SK-N-SH (cell line): ENCODE data around the gene CDHR3. TPM values are rescaled to one million over a fixed set of nuclear protein-coding genes. Genes with fewer than 3 reads are reported as not detected.

Experiments
- CTCF ChIA-PET: fragments of 300-600, 350-600 bp; formaldehyde crosslinking; extraction: SDS; loops from one replicate; lab custom pipeline; 2021; lab: Yijun Ruan, JAX
- POLR2A ChIA-PET: fragments of 350-600 bp; sonication (Branson Sonifier 250); formaldehyde crosslinking; extraction: SDS; loops from one replicate; lab custom pipeline; 2020; ENCODE audit warnings: antibody characterized with exemption, inconsistent platforms; lab: Yijun Ruan, JAX
- DNase-seq: peaks from one replicate; pipeline ENCODE4 v3.0.0; 2012
- H2AFZ ChIP-seq: fragments of 200-600 bp; sonication (generic); 2 replicates; pipeline ENCODE4 v1.8.1; 2016; ENCODE audit warnings: antibody characterized with exemption, mild to moderate bottlenecking, low read depth
- H3F3A ChIP-seq: fragments of 200-600 bp; sonication (generic); replicated peaks from 2 replicates; pipeline ENCODE3; 2016; ENCODE audit warnings: antibody characterized with exemption, mild to moderate bottlenecking; ENCODE audit not compliant: insufficient read depth
- H3K27ac ChIP-seq, 2 experiments: fragments of 200-500 bp in 1 of 2; fragments of 200-600 bp in 1 of 2; sonication (Bioruptor generic) in 1 of 2; sonication (generic), shearing (Covaris generic) in 1 of 2; 2 replicates each; pipeline versions ENCODE4 v1.5.1 to v1.6.1; 2014 to 2016; ENCODE audit warnings: low read depth in 2 of 2, inconsistent platforms in 1 of 2, low read length in 1 of 2, mild to moderate bottlenecking in 1 of 2, mixed read lengths in 1 of 2
- H3K27me3 ChIP-seq: fragments of 200-600 bp; sonication (generic), shearing (Covaris generic); 2 replicates; pipeline ENCODE4 v1.6.1; 2016; ENCODE audit warnings: mixed run types; ENCODE audit not compliant: insufficient read depth
- H3K36me3 ChIP-seq, 2 experiments: fragments of 200-500 bp in 1 of 2; fragments of 200-600 bp in 1 of 2; sonication (Bioruptor generic) in 1 of 2; sonication (generic) in 1 of 2; replicated peaks in 1 of 2; 2 replicates each; pipeline versions ENCODE3 to v1.5.1; 2014 to 2016; ENCODE audit warnings: low read length in 1 of 2, mild to moderate bottlenecking in 1 of 2; ENCODE audit not compliant: insufficient read depth in 2 of 2, control insufficient read depth in 1 of 2
- H3K4me1 ChIP-seq, 2 experiments: fragments of 200-500 bp in 1 of 2; fragments of 200-600 bp in 1 of 2; sonication (Bioruptor generic) in 1 of 2; sonication (generic), shearing (Covaris generic) in 1 of 2; 2 replicates each; pipeline versions ENCODE4 v1.5.1 to v1.6.1; 2014 to 2016; ENCODE audit warnings: low read depth in 1 of 2, low read length in 1 of 2, mixed run types in 1 of 2; ENCODE audit not compliant: insufficient read depth in 2 of 2, control insufficient read depth in 1 of 2
- H3K4me2 ChIP-seq: fragments of 200-600 bp; sonication (generic), shearing (Covaris generic); 2 replicates; pipeline ENCODE4 v1.6.1; 2017; ENCODE audit warnings: mixed run types
- H3K4me3 ChIP-seq, 2 experiments: fragments of 200-500 bp in 1 of 2; fragments of 200-600 bp in 1 of 2; sonication (Bioruptor generic) in 1 of 2; sonication (generic), shearing (Covaris generic) in 1 of 2; 2 replicates each; pipeline versions ENCODE4 v1.5.1 to v1.8.1; 2014 to 2016; ENCODE audit warnings: low read depth in 2 of 2, inconsistent platforms in 1 of 2, low read length in 1 of 2, mild to moderate bottlenecking in 1 of 2, mixed read lengths in 1 of 2, moderate library complexity in 1 of 2
- H3K79me2 ChIP-seq: fragments of 200-600 bp; sonication (generic); 2 replicates; pipeline ENCODE4 v1.8.1; 2017; ENCODE audit warnings: mild to moderate bottlenecking; ENCODE audit not compliant: insufficient read depth
- H3K9ac ChIP-seq: fragments of 200-600 bp; sonication (generic); 2 replicates; pipeline ENCODE4 v1.6.1; 2017; ENCODE audit warnings: mixed run types
- H3K9me2 ChIP-seq: fragments of 200-600 bp; sonication (generic); 2 replicates; pipeline ENCODE4 v1.6.1; 2017; ENCODE audit warnings: mixed run types
- H3K9me3 ChIP-seq: fragments of 200-600 bp; sonication (generic); 2 replicates; pipeline ENCODE4 v1.6.1; 2017; ENCODE audit warnings: mixed run types, mild to moderate bottlenecking, moderate library complexity
- H4K20me1 ChIP-seq: fragments of 200-600 bp; sonication (generic); 2 replicates; pipeline ENCODE4 v1.6.1; 2017; ENCODE audit warnings: mild to moderate bottlenecking, mixed run types; ENCODE audit not compliant: insufficient read depth
- CHD2 ChIP-seq: fragments of 150-350 bp; IDR thresholded peaks from 2 replicates; pipeline ENCODE4 v1.6.1; 2018; ENCODE audit warnings: low read length; ENCODE audit not compliant: partially characterized antibody
- ELF1 ChIP-seq: IDR thresholded peaks from 2 replicates; pipeline ENCODE4 v1.4.0; 2012
- EP300 ChIP-seq, 2 experiments: IDR thresholded peaks; 2 replicates each; pipeline versions ENCODE4 v1.4.0 to v1.6.1; 2012; ENCODE audit warnings: borderline replicate concordance in 1 of 2, low read depth in 1 of 2, low read length in 1 of 2
- FOSL2 ChIP-seq: IDR thresholded peaks from 2 replicates; pipeline ENCODE4 v1.4.0; 2012; ENCODE audit warnings: low read depth, mild to moderate bottlenecking, moderate library complexity, borderline replicate concordance
- GABPA ChIP-seq: IDR thresholded peaks from 2 replicates; pipeline ENCODE4 v1.4.0; 2012; ENCODE audit warnings: low read depth, mild to moderate bottlenecking
- JUND ChIP-seq: IDR thresholded peaks from 2 replicates; pipeline ENCODE4 v1.4.0; 2012
- MXI1 ChIP-seq: IDR thresholded peaks from 2 replicates; pipeline ENCODE4 v1.6.1; 2012; ENCODE audit warnings: mild to moderate bottlenecking, low read depth, low read length, improper control_type of control experiment
- NRF1 ChIP-seq: IDR thresholded peaks from 2 replicates; pipeline ENCODE4 v1.6.1; 2012; ENCODE audit warnings: low read depth, mild to moderate bottlenecking, low read length
- POLR2AphosphoS5 ChIP-seq: IDR thresholded peaks from 2 replicates; pipeline ENCODE4 v1.6.1; 2012; ENCODE audit warnings: low read depth, low read length
- RCOR1 ChIP-seq: fragments of 150-350 bp; IDR thresholded peaks from 2 replicates; pipeline ENCODE4 v1.6.1; 2017; ENCODE audit warnings: antibody characterized with exemption, low read length
- REST ChIP-seq: IDR thresholded peaks from 2 replicates; pipeline ENCODE4 v1.6.1; 2012; ENCODE audit warnings: mild to moderate bottlenecking, low read depth, low read length, moderate library complexity
- RFX5 ChIP-seq: IDR thresholded peaks from 2 replicates; pipeline ENCODE4 v1.6.1; 2012; ENCODE audit warnings: mild to moderate bottlenecking, improper control_type of control experiment, low read length
- SIN3A ChIP-seq: IDR thresholded peaks from 2 replicates; pipeline ENCODE4 v1.6.1; 2012; ENCODE audit warnings: low read depth, mild to moderate bottlenecking, low read length, moderate library complexity, borderline replicate concordance
- TCF12 ChIP-seq: IDR thresholded peaks from 2 replicates; pipeline ENCODE4 v1.4.0; 2012
- TEAD4 ChIP-seq: IDR thresholded peaks from 2 replicates; pipeline ENCODE4 v1.4.0; 2012; ENCODE audit warnings: mild to moderate bottlenecking, borderline replicate concordance; ENCODE audit not compliant: insufficient read depth
- USF2 ChIP-seq: fragments of 150-350 bp; IDR thresholded peaks from 2 replicates; pipeline ENCODE4 v1.6.1; 2017; ENCODE audit warnings: antibody characterized with exemption, low read length, low read depth, borderline replicate concordance
- YY1 ChIP-seq: IDR thresholded peaks from 2 replicates; pipeline ENCODE4 v1.4.0; 2012; ENCODE audit warnings: low read depth, mild to moderate bottlenecking
- WGBS: methylation state at CpG from one replicate; pipeline ENCODE4 v1.1.6; 2017; ENCODE audit warnings: low lambda C conversion rate; 5-methylcytosine and 5-hydroxymethylcytosine counted together
- polyA plus RNA-seq, 3 experiments: library from polyadenylated mRNA; depleted of rRNA; stranded (reverse); fragments of >200 nt; gene quantifications; 2 replicates each; pipeline ENCODE4 v1.2.3, GENCODE V29; 2012
- TF ChIP-seq, protein P1 (sequence below): fragments of 200-600 bp; sonication (generic); IDR thresholded peaks from 2 replicates; pipeline ENCODE4 v1.6.1; 2017; ENCODE audit warnings: antibody characterized with exemption, mild to moderate bottlenecking, moderate library complexity
- TF ChIP-seq, protein P2 (sequence below): IDR thresholded peaks from 2 replicates; pipeline ENCODE4; 2012
- TF ChIP-seq, protein P3 (sequence below): fragments of 150-350 bp; IDR thresholded peaks from 2 replicates; pipeline ENCODE4 v1.6.1; 2016; ENCODE audit warnings: mild to moderate bottlenecking, low read depth, low read length

CDHR3 gene
- polyA plus RNA-seq, 1 of the 3 experiments (the other 2 are of a cell fraction): 7.5 TPM

DNA sequence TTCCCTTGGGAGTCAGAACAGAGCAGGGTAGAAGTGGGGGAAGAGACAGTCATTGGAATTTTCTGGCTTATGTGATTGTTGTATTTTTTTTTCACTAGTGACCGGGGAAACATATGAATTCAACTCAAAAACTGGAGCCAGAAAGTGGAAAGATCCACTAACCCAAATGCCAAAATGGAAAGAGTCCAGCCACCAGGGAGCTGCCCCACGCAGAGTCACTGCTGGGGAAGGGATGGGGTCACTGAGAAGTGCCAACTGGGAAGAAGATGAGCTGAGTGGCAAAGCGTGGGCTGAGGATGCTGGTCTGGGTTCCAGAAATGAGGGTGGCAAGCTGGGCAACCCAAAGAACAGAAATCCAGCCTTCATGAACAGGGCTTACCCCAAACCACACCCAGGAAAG lies 69.2 kb downstream of the CDHR3 start:
- no peak overlapping the region for H2AFZ ChIP-seq
- no peaks in the 10 kb centered on the region for H4K20me1 ChIP-seq
- H3K27ac ChIP-seq: no peak overlapping the region
- CTCF ChIA-PET: interaction anchor here (0.6 to 7.4 kb wide), 4 partner anchors 10 to 118 kb away, joined by 4 to 97 read pairs (median 6); no protein-coding TSS in a partner anchor
- no peaks in the 10 kb centered on the region for H3K36me3 ChIP-seq
- H3K79me2 ChIP-seq: no peaks in the 10 kb centered on the region
- POLR2A ChIA-PET: no interaction called here
- DNase-seq: no peak
- no peak for TF ChIP-seq RFX5
- TF ChIP-seq RCOR1: no peak
- TF ChIP-seq, all 33 proteins: peak for 0
- 0 out of 2 replicates have a peak, but pooled peaks cover 6% of the 10 kb centered on the region for H3K27me3 ChIP-seq
- WGBS: 82% methylated on average over 3 of the region's 3 CpGs
- H3K4me3 ChIP-seq: no peak overlapping the region
- H3K9me2 ChIP-seq: no peaks in the 10 kb centered on the region
- no peaks in the 10 kb centered on the region for H3K9me3 ChIP-seq
- H3F3A ChIP-seq: no peaks in the 10 kb centered on the region
- no peak overlapping the region for H3K9ac ChIP-seq
- H3K4me2 ChIP-seq: no peak overlapping the region
- peaks cover 0 to 21% of the 10 kb centered on the region in 2 experiments; a peak in 2 of 4 replicates for H3K4me1 ChIP-seq

DNA sequence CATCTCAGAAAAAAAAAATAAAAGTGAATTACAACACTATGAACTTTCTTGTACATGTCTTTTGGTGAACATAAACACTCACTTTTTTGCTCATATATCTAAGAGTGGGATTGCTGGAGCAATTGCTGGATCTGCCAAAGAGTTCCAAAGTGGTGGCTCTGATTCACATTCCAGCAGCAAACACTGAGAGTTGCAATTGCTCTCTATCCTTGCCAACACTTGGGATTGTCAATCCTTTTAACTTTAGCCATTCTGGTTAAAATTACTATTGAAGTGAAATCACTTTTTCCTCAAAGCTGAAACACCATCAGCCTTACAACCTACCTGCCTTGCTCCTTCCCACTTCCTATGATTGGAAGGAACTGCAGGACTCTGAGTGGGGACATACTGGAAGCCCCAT lies 70.7 kb downstream of the CDHR3 start:
- Histone ChIP-seq H3K79me2 (no peaks in the 10 kb centered on the region), H2AFZ (no peak overlapping the region), H4K20me1 (no peaks in the 10 kb centered on the region), H3K9me3 (no peaks in the 10 kb centered on the region), H3K4me2 (no peak overlapping the region), H3K4me3 (no peak overlapping the region), H3K4me1 (peaks cover 0 to 27% of the 10 kb centered on the region in 2 experiments; a peak in 2 of 4 replicates), H3K9ac (no peak overlapping the region), H3K9me2 (no peaks in the 10 kb centered on the region), H3F3A (no peaks in the 10 kb centered on the region), H3K36me3 (no peaks in the 10 kb centered on the region), H3K27ac (no peak overlapping the region), H3K27me3 (0 out of 2 replicates have a peak, but pooled peaks cover 6% of the 10 kb centered on the region)
- ChIA-PET POLR2A (no interaction called here), CTCF (interaction anchor here (1.0 to 7.4 kb wide), 6 partner anchors 8 to 381 kb away, joined by 3 to 97 read pairs (median 5); no protein-coding TSS in a partner anchor)
- DNase-seq: no peak
- TF ChIP-seq SIN3A (no peak), RFX5 (no peak), YY1 (no peak), TCF12 (no peak), REST (no peak), MXI1 (no peak), POLR2AphosphoS5 (no peak), EP300 (IDR thresholded peaks at IDR 0.05; ENCODE audit: borderline replicate concordance in 1 of 2, low read depth in 1 of 2, low read length in 1 of 2) (no peak), NRF1 (no peak), GABPA (no peak), FOSL2 (no peak), TEAD4 (no peak), CHD2 (no peak), ELF1 (no peak), JUND (no peak), USF2 (no peak)
- TF ChIP-seq, protein P1, sequence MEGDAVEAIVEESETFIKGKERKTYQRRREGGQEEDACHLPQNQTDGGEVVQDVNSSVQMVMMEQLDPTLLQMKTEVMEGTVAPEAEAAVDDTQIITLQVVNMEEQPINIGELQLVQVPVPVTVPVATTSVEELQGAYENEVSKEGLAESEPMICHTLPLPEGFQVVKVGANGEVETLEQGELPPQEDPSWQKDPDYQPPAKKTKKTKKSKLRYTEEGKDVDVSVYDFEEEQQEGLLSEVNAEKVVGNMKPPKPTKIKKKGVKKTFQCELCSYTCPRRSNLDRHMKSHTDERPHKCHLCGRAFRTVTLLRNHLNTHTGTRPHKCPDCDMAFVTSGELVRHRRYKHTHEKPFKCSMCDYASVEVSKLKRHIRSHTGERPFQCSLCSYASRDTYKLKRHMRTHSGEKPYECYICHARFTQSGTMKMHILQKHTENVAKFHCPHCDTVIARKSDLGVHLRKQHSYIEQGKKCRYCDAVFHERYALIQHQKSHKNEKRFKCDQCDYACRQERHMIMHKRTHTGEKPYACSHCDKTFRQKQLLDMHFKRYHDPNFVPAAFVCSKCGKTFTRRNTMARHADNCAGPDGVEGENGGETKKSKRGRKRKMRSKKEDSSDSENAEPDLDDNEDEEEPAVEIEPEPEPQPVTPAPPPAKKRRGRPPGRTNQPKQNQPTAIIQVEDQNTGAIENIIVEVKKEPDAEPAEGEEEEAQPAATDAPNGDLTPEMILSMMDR: no peak
- TF ChIP-seq, protein P2, sequence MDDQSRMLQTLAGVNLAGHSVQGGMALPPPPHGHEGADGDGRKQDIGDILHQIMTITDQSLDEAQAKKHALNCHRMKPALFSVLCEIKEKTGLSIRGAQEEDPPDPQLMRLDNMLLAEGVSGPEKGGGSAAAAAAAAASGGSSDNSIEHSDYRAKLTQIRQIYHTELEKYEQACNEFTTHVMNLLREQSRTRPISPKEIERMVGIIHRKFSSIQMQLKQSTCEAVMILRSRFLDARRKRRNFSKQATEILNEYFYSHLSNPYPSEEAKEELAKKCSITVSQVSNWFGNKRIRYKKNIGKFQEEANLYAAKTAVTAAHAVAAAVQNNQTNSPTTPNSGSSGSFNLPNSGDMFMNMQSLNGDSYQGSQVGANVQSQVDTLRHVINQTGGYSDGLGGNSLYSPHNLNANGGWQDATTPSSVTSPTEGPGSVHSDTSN: no peak
- TF ChIP-seq, protein P3, sequence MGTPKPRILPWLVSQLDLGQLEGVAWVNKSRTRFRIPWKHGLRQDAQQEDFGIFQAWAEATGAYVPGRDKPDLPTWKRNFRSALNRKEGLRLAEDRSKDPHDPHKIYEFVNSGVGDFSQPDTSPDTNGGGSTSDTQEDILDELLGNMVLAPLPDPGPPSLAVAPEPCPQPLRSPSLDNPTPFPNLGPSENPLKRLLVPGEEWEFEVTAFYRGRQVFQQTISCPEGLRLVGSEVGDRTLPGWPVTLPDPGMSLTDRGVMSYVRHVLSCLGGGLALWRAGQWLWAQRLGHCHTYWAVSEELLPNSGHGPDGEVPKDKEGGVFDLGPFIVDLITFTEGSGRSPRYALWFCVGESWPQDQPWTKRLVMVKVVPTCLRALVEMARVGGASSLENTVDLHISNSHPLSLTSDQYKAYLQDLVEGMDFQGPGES: no peak
